HEK293T (cell line): ENCODE measurements around the gene MUC20.

Experiments used
- CTBP1 ChIP-seq: fragments of 450-650 bp; IDR thresholded peaks from 2 replicates; pipeline ENCODE4 v1.6.1; 2016; ENCODE audit warnings: borderline replicate concordance
- ELF4 ChIP-seq: fragments of 450-650 bp; IDR thresholded peaks from 2 replicates; pipeline ENCODE4 v1.6.1; 2017; ENCODE audit warnings: antibody characterized with exemption
- FOXM1 ChIP-seq: fragments of 450-650 bp; IDR thresholded peaks from 2 replicates; pipeline ENCODE4 v1.6.1; 2017; ENCODE audit warnings: mild to moderate bottlenecking, borderline replicate concordance
- L3MBTL2 ChIP-seq: fragments of 450-650 bp; conservative IDR thresholded peaks from 2 replicates; pipeline ENCODE4 v1.6.1; 2016; ENCODE audit warnings: mild to moderate bottlenecking
- LEF1 ChIP-seq: fragments of 450-650 bp; IDR thresholded peaks from 2 replicates; pipeline ENCODE4 v1.6.1; 2017; ENCODE audit warnings: mild to moderate bottlenecking, borderline replicate concordance
- SP1 ChIP-seq: fragments of 450-650 bp; IDR thresholded peaks from 2 replicates; pipeline ENCODE4 v1.6.1; 2017
- SUZ12 ChIP-seq: fragments of 450-650 bp; IDR thresholded peaks from 2 replicates; pipeline ENCODE4 v1.6.1; 2016; ENCODE audit warnings: mild to moderate bottlenecking
- ZNF384 ChIP-seq: fragments of 450-650 bp; IDR thresholded peaks from 2 replicates; pipeline ENCODE4 v1.6.1; 2016

DNA sequence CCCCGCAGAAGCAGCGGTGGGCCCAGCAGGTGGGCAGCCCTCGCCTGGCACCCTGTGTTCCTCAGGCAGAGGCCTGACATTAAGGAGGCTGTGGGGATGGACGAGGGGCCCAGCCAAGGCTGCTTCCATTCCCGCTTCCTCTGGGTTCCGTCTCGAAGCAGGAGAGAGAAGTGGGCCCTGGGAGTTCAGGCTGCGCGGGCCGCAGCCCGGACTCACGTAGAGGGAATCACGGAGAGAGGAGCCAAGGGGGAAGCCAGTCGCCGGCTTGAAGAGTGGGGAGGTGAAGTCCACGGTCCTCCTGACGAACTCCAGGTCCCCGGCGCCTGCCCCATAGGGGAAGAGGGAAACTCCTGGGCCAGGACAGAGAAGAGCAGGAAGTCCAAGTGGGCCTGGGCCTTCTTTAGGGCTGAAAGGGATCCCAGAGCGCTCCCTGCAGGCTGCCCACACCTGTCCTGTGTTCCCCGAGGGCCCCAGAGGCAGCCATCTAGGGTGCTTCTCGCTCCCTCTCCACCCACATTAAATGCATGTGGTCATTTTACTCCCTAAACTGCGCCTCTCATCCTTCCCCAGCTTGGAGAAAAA is 53.3 kb downstream of the MUC20 start:
- TF ChIP-seq SP1, result no peak
- no peak for TF ChIP-seq FOXM1
- TF ChIP-seq ZNF384, result no peak
- no peak for TF ChIP-seq SUZ12
- TF ChIP-seq LEF1, result no peak
- no peak for TF ChIP-seq ELF4
- no peak for TF ChIP-seq L3MBTL2
- TF ChIP-seq CTBP1, result no peak
